ENCODE data around the gene TREML4. TPM values are rescaled to one million over a fixed set of nuclear protein-coding genes. Genes with fewer than 3 reads are reported as not detected.

The TREML4 gene
- total RNA-seq, 2 donors from 2014 or later: not detected

- WGBS, 2 donors: 49 to 72% methylated on average over 3 of the region's 3 CpGs
- ATAC-seq: no peak
- no peaks in the 10 kb centered on the region for H3K27me3 ChIP-seq
- no peak overlapping the region for H3K27ac ChIP-seq
- no peak overlapping the region for H3K4me3 ChIP-seq
- intact Hi-C loops (cut with DNase I): no loop called here
- TF ChIP-seq CTCF (IDR thresholded peaks at IDR 0.05) (no peak), POLR2A (IDR thresholded peaks at IDR 0.05) (no peak)
- no peak for DNase-seq
- no peaks in the 10 kb centered on the region for H3K9me3 ChIP-seq
- H3K4me1 ChIP-seq: no peaks in the 10 kb centered on the region
- no peaks in the 10 kb centered on the region for H3K36me3 ChIP-seq (replicated peaks in 1 of 2; ENCODE audit: insufficient read depth in 1 of 2, low read depth in 2 of 2)
Measured at GRCh38 chr6:41190791-41191190, 37.4 kb upstream of the TREML4 start.

GRCh38 chr6:41191569-41191968 lies 36.6 kb upstream of the TREML4 start:
- Histone ChIP-seq H3K27me3 (no peaks in the 10 kb centered on the region), H3K4me1 (no peaks in the 10 kb centered on the region), H3K27ac (no peak overlapping the region), H3K9me3 (no peaks in the 10 kb centered on the region), H3K36me3 (replicated peaks in 1 of 2; ENCODE audit: insufficient read depth in 1 of 2, low read depth in 2 of 2) (no peaks in the 10 kb centered on the region), H3K4me3 (no peak overlapping the region)
- WGBS, 2 donors: 20 to 50% methylated on average over 1 to 6 of the region's 6 CpGs
- DNase-seq: peak in 2 of 4 donors; percentile 27 to 30
- intact Hi-C loops (cut with DNase I): no loop called here
- ATAC-seq: no peak
- TF ChIP-seq POLR2A (IDR thresholded peaks at IDR 0.05): no peak
- TF ChIP-seq CTCF (IDR thresholded peaks at IDR 0.05): peak in 2 of 7 experiments; percentile 34 to 39

- H3K4me3 ChIP-seq: no peak overlapping the region
- no peak for DNase-seq
- H3K27ac ChIP-seq: no peak overlapping the region
- H3K4me1 ChIP-seq: no peaks in the 10 kb centered on the region
- 71 to 80% methylated on average over 5 of the region's 5 CpGs for WGBS, 2 donors
- ATAC-seq: no peak
- no peaks in the 10 kb centered on the region for H3K9me3 ChIP-seq
- H3K27me3 ChIP-seq: no peaks in the 10 kb centered on the region
- TF ChIP-seq POLR2A (IDR thresholded peaks at IDR 0.05) (no peak), CTCF (IDR thresholded peaks at IDR 0.05) (no peak)
- intact Hi-C loops (cut with DNase I): no loop called here
- no peaks in the 10 kb centered on the region for H3K36me3 ChIP-seq (replicated peaks in 1 of 2; ENCODE audit: insufficient read depth in 1 of 2, low read depth in 2 of 2)
Measured at GRCh38 chr6:41193171-41193734, 34.9 kb upstream of the TREML4 start.

- WGBS, 2 donors: 37 to 42% methylated on average over 5 of the region's 5 CpGs
- H3K9me3 ChIP-seq: no peaks in the 10 kb centered on the region
- H3K36me3 ChIP-seq (replicated peaks in 1 of 2; ENCODE audit: insufficient read depth in 1 of 2, low read depth in 2 of 2): no peaks in the 10 kb centered on the region
- intact Hi-C loops (cut with DNase I): no loop called here
- TF ChIP-seq POLR2A (IDR thresholded peaks at IDR 0.05) (no peak), CTCF (IDR thresholded peaks at IDR 0.05) (no peak)
- DNase-seq (no peak), ATAC-seq (no peak)
- no peak overlapping the region for H3K4me3 ChIP-seq
- no peaks in the 10 kb centered on the region for H3K27me3 ChIP-seq
- H3K4me1 ChIP-seq: no peaks in the 10 kb centered on the region
- no peak overlapping the region for H3K27ac ChIP-seq
Measured at GRCh38 chr6:41193884-41194283, 34.3 kb upstream of the TREML4 start.

- Histone ChIP-seq H3K4me1 (no peaks in the 10 kb centered on the region), H3K4me3 (no peak overlapping the region), H3K36me3 (replicated peaks in 1 of 2; ENCODE audit: insufficient read depth in 1 of 2, low read depth in 2 of 2) (no peaks in the 10 kb centered on the region), H3K27me3 (no peaks in the 10 kb centered on the region), H3K27ac (no peak overlapping the region), H3K9me3 (no peaks in the 10 kb centered on the region)
- no peak for ATAC-seq
- intact Hi-C loops (cut with DNase I): no loop called here
- DNase-seq: no peak
- 80% methylated on average over 3 of the region's 3 CpGs; no CpG with 5 or more reads in 1 of the 2 donors for WGBS, 2 donors
- no peak for TF ChIP-seq CTCF (IDR thresholded peaks at IDR 0.05)
- TF ChIP-seq POLR2A (IDR thresholded peaks at IDR 0.05): no peak
Measured at GRCh38 chr6:41194386-41194785, 33.8 kb upstream of the TREML4 start.
